Glutamatergic neuron (in vitro differentiated cells): Measurements from ENCODE around the gene PBOV1. TPM values are rescaled to one million over a fixed set of nuclear protein-coding genes. Genes with fewer than 3 reads are reported as not detected.

Experiments used
- DNase-seq: peaks from one replicate; pipeline ENCODE4 v3.0.0; 2022
- H3K27ac Mint-ChIP-seq: one replicate; pipeline ENCODE4 v1.8.0; 2020; ENCODE audit warnings: mild to moderate bottlenecking, mixed read lengths, inconsistent platforms; ENCODE audit not compliant: unreplicated experiment
- H3K27me3 Mint-ChIP-seq: one replicate; pipeline ENCODE4 v1.8.0; 2020; ENCODE audit warnings: mild to moderate bottlenecking, moderate library complexity, mixed read lengths, inconsistent platforms; ENCODE audit not compliant: unreplicated experiment
- H3K36me3 Mint-ChIP-seq: one replicate; pipeline ENCODE4 v1.8.0; 2020; ENCODE audit warnings: mild to moderate bottlenecking, mixed read lengths, inconsistent platforms; ENCODE audit not compliant: unreplicated experiment
- H3K4me1 Mint-ChIP-seq: one replicate; pipeline ENCODE4 v1.8.0; 2020; ENCODE audit warnings: mild to moderate bottlenecking, low read depth, mixed read lengths, inconsistent platforms; ENCODE audit not compliant: unreplicated experiment
- H3K4me3 Mint-ChIP-seq: one replicate; pipeline ENCODE4 v1.8.0; 2020; ENCODE audit warnings: mild to moderate bottlenecking, mixed read lengths, inconsistent platforms; ENCODE audit not compliant: unreplicated experiment
- H3K9me3 Mint-ChIP-seq: one replicate; pipeline ENCODE4 v1.8.0; 2020; ENCODE audit warnings: mild to moderate bottlenecking, moderate library complexity, mixed read lengths, inconsistent platforms; ENCODE audit not compliant: unreplicated experiment
- total RNA-seq: library from RNA; stranded (reverse); fragmentation: NEBNext Ultra II Directional; extraction: Animal tissue kit (Norgen Biotek cat#: 25700); gene quantifications from one replicate; pipeline ENCODE4 v1.2.1, GENCODE V29; 2021; ENCODE audit not compliant: unreplicated experiment
- TF ChIP-seq, protein P1 (sequence below): fragments of 200-600 bp; sonication (generic); IDR thresholded peaks from one replicate; pipeline ENCODE4 v1.5.0; 2021; ENCODE audit not compliant: partially characterized antibody, unreplicated experiment

PBOV1 gene
- total RNA-seq, 1 donor from 2014 or later, result not detected

DNA sequence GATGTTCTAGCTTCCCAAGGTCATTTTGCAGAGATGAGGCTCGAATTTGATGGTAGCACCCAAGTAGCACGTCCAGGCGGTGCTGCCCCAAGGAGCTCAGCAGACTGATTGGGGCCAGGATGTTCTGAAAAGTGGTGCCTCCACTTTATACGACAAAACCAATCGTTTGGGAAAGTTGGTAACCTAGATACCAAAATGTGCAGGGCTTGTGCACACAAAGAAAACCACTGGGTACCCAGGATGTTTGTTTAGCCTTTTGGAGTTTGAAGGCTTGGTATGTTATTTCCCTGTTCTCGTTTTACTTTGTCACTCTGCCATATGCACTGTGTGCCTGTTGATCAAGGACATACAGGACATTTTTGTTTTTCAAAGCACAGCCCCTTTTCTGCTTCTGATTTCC lies 40.7 kb upstream of the PBOV1 start:
- H3K36me3 Mint-ChIP-seq, result no peaks in the 10 kb centered on the region
- H3K27ac Mint-ChIP-seq, result no peak overlapping the region
- no peaks in the 10 kb centered on the region for H3K9me3 Mint-ChIP-seq
- H3K27me3 Mint-ChIP-seq, result no peaks in the 10 kb centered on the region
- TF ChIP-seq, protein P1, sequence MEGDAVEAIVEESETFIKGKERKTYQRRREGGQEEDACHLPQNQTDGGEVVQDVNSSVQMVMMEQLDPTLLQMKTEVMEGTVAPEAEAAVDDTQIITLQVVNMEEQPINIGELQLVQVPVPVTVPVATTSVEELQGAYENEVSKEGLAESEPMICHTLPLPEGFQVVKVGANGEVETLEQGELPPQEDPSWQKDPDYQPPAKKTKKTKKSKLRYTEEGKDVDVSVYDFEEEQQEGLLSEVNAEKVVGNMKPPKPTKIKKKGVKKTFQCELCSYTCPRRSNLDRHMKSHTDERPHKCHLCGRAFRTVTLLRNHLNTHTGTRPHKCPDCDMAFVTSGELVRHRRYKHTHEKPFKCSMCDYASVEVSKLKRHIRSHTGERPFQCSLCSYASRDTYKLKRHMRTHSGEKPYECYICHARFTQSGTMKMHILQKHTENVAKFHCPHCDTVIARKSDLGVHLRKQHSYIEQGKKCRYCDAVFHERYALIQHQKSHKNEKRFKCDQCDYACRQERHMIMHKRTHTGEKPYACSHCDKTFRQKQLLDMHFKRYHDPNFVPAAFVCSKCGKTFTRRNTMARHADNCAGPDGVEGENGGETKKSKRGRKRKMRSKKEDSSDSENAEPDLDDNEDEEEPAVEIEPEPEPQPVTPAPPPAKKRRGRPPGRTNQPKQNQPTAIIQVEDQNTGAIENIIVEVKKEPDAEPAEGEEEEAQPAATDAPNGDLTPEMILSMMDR, result no peak
- no peak for DNase-seq
- no peaks in the 10 kb centered on the region for H3K4me1 Mint-ChIP-seq
- H3K4me3 Mint-ChIP-seq, result no peak overlapping the region

DNA sequence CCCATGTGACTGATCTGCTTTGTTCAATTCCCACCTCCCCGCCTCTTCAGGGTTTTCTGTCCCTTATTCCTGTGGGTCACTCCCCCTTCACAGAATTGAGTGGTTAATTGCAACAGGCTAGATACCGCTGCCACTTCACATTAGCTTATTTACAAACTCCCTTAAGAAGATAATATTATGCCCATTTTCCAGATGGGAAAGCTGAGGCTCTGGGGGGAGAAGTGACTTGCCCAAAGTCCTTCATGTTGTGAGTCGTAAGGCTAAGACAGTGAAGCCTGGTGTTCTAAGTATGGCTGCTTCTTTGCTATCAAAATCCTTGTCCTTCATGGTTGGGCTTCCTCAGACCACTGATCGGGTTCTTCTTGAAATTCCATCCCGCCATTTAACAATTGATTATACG lies 39.9 kb upstream of the PBOV1 start:
- no peak for DNase-seq
- TF ChIP-seq, protein P1, result no peak
- Mint-ChIP-seq H3K27ac (no peak overlapping the region), H3K4me1 (no peaks in the 10 kb centered on the region), H3K4me3 (no peak overlapping the region), H3K36me3 (no peaks in the 10 kb centered on the region), H3K9me3 (no peaks in the 10 kb centered on the region), H3K27me3 (no peaks in the 10 kb centered on the region)

DNA sequence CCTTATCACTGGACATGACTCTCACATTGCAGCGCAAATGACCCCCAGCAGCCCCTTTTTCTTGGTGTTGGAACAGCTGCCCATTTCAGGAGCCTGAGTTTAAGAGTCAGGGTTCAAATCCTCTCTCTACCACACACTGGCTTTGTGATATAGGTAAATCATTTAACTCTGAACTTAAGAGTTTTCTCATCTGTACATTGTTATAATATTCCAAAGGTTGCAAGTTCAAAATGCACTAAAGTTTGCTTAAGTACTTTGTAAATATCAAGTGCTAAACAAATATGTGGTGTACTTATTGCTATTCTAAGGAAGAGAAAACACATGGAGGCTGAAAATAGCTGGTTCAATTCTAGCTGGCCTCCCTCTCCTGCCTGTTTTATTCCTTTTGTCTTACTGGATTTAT lies 39.3 kb upstream of the PBOV1 start:
- no peaks in the 10 kb centered on the region for H3K27me3 Mint-ChIP-seq
- DNase-seq, result no peak
- H3K4me3 Mint-ChIP-seq, result no peak overlapping the region
- no peak overlapping the region for H3K27ac Mint-ChIP-seq
- TF ChIP-seq, protein P1, result no peak
- no peaks in the 10 kb centered on the region for H3K36me3 Mint-ChIP-seq
- no peaks in the 10 kb centered on the region for H3K4me1 Mint-ChIP-seq
- no peaks in the 10 kb centered on the region for H3K9me3 Mint-ChIP-seq

DNA sequence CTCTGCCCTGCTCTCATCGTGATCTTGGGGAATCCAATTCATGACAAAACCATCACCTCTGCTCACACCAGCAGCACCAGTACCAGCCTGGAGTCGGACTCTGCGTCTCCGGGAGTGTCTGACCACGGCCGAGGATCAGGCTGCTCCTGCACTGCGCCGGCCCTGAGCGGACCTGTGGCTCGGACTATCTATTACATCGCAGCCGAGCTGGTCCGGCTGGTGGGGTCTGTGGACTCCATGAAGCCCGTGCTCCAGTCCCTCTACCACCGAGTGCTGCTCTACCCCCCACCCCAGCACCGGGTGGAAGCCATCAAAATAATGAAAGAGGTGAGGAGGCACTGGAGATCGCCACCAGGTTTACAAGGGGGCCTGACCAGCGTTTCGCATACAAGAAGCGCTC lies 37.2 kb upstream of the PBOV1 start:
- peaks cover under 1% of the 10 kb centered on the region for H3K9me3 Mint-ChIP-seq

DNA sequence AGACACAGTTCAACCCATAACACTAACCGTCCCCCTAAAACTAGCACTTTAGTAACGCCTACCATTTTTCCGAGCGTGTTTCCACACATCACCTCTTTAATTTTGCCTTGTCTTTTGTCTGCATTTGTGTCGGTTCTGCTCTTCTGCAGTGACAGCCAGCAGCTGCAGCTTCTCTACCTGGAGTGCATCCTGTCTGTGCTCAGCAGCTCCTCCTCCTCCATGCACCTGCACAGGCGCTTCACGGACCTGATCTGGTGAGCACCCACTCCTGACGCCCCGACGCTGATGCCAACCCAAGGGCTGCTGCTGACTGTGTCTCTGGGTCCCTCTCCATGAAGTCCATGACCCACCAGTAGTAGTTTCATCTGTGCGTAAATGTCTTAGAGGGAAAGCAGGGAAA lies 35.4 kb upstream of the PBOV1 start:
- no peaks in the 10 kb centered on the region for H3K4me1 Mint-ChIP-seq
- no peak overlapping the region for H3K27ac Mint-ChIP-seq
- H3K27me3 Mint-ChIP-seq, result peaks cover 2% of the 10 kb centered on the region
- H3K36me3 Mint-ChIP-seq, result no peaks in the 10 kb centered on the region
- TF ChIP-seq, protein P1, result no peak
- no peak overlapping the region for H3K4me3 Mint-ChIP-seq
- DNase-seq, result no peak
- H3K9me3 Mint-ChIP-seq, result peaks cover 1% of the 10 kb centered on the region

More for the DNA sequence above, 37.2 kb upstream of the PBOV1 start:
- no peak overlapping the region for H3K27ac Mint-ChIP-seq
- DNase-seq, result no peak
- H3K4me3 Mint-ChIP-seq, result no peak overlapping the region
- no peaks in the 10 kb centered on the region for H3K4me1 Mint-ChIP-seq
- TF ChIP-seq, protein P1, result no peak
- peaks cover 1% of the 10 kb centered on the region for H3K27me3 Mint-ChIP-seq
- no peaks in the 10 kb centered on the region for H3K36me3 Mint-ChIP-seq
